ENCODE data around the gene ACP4.
A peak's percentile ranks its signal among the peaks of the same experiment; 100 is the strongest.
"Not testable (repeated sequence)": the region's sequence is repeated elsewhere in the genome, so short reads cannot be mapped to it uniquely, and the experiment has no call there.

ACP4 gene

DNA sequence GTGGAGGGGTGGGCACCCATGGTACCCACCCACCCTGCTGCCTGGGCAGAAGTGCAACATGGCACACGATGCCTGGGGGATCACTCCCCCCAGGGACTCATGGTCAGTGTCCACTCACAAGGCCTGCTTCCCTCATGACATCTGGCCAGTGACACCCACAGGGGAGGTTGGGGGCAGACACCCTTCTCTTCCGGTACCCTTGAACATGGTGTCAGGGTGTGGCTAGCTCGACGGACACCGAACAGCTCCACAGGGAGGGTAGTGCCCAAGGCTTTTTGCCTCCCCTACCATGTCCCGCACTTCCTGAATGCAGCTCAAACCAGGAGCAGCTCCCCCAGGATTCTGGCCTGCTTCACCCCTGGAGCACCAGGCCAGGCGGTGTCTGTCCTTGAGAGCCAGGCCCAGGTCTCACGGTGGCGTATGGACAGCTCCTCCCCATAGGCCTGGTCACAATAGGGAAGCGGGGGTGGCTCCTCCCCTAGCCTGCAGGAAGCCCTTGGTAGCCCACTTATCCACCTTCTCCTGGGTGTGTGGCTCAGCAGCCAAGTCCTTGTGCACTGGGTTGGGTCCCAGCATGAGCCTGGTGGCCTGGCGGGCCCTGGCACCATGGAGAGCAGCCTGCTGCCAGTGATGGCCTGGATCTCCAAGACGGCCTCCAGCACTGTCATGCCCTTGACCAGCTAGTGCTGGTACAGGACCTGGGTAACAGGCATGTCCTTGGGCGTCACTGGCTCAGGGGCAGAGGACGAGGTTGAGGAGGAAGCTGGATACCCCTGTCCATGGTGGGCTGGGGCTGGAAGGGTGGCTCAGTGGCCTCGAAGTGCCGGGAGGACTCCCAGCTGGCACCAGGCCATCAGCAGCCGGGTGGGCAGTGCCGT is 7.8 kb downstream of the ACP4 start:
- DNase-seq = no peak

DNA sequence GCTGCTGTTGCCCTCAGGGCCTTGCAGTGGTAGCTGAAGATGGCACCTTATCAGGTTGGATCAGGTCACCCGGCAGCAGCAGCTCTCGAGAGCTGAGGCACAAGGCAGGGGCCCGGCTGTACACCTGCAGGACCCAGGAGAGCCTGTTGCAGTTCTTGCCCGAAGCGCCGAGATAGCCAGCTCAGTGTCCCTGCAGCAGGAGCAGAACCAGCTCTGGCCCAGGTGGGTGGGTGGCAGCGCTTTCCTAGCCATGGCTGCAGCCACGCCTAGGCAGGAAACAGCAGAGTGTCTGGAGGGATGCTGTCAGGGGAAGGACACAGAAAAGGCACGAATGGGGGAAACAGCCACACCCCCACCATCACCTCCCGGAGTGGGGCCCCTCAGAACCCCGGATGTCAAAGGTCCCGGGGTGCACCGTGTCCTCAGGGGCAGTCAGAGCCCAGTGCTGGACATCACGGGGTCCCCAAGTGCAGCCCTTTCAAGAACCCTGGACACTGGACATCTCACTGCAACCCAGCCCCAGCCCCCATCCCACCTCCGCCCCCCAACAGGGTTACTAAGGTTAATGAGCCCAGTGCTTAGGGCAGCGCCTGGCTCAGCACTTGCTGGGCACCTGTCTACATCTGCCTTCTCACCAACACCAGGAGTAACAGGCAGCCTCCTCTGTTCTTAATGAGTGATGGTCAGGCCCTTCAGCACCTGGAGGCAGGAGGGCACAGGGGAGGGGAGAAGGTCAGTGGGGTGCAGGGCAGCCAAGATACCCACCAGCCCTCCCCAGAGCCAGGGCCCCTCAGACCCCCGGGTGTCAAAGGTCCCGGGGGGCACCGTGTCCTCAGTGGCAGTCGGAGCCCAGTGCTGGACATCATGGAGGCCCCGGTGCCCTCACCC is 8.7 kb downstream of the ACP4 start:
- DNase-seq = no peak

DNA sequence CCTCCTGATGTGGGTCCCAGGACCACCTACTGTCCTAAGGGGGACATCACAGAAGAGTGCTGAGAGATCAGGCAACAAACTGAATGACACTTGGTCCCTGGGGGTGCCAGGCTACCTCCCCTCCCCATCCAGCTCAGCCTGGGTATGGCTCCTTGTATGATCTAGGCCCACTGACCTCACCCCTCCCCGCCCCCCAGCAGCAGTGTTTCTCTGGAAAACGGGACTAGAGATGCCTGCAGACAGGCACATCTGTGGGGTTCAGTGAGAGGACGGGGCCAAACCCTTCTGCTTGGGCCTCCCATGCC is 9.3 kb downstream of the ACP4 start:
- no peak for DNase-seq

DNA sequence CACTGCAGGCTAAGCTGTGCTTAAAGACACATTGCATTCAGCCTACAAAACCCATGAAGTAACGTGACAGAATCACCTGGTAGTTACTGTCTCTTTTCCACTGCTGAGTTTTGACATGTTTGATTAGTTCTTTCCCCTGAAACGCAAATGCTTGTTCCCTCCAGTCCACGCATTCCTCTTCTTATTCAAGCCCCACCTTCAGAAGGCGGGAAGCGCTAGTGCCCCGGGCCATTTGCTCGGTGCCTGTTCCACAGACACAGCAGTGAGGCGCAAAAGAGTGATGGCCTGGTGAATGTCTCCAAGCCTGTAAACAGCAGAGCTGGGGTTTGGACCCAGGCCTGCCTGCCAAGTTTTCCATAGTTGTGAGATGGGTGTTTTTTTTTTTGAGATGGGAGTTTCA is 10.9 kb downstream of the ACP4 start:
- DNase-seq = no peak

DNA sequence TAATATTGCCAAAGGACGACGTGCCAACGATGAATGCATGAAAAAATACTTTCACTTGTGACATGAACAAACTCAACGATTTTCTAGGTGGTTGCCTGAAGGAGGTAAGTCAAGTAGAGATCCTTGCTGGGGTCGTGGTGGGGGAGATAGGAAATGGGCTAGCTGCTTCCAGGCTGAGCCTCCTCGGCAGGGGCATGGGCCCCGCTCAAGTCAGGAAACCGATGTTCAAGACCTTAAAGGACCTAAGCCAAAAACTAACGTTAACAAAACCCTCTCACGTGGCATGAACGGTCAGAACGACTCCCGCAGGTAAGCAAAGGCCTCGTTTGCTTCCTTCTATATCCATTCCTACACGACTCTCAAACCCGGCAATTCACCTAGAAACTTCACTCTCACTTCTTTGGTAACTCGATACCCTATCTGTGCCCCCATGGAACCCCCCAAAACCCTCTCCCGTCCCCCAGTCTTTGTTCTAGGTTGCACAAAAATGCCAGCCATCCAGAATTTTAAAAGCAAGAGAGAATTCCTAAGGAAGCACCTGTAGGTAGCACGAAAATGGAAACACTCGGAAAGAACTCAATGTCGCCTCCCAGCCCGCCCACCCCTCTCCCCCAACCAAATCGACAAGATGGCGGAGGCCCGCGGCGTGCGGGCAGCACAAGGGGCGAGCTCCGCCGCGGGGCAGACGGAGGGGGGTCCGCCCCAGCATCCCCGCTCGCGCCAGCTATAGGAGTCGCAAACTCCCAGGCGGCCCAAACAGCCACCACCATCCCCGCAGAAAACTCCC is 13.6 kb downstream of the ACP4 start:
- no peak for DNase-seq

DNA sequence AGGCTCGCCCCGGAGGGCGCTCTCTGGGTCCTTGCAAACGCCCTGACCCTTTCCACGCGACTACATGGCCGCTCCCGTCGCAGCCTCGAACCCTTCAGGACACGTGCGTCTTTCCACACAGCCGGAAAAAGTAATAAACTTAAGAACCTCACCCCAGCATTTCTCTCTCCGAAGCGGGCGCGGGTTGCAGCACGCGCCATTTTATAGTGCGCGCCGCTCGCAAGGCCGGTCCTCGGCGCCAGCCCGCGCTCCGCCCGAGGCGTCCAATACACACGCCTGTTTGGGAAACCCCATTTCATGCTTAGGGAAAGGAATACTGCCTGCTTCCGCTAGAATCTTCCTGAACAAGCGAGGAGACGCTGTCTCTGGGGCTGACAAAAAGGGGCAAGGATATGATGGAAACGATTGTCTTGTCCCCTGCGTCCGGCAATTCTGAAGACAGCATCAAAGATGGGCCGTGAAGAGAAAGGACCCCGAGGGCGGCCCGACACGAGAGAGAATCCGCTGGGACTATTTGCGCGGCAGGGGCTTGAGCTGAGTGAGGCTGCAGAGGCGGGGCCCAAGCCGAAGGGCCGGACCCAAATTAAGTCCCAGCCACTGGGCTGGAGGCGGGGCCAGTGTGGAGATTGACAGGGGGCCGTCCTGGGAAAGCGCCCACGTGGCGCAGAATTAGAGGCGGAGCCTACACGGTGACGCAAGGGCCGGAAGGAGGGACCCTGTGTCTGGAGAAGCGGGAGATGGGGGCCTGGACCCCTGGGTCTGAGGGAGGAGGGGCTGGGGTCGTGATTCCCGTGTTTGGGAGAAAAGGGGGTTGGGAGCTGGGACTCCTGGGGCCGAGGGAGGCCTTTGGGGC is 14.4 kb downstream of the ACP4 start:
- peak; percentile 100 for DNase-seq

DNA sequence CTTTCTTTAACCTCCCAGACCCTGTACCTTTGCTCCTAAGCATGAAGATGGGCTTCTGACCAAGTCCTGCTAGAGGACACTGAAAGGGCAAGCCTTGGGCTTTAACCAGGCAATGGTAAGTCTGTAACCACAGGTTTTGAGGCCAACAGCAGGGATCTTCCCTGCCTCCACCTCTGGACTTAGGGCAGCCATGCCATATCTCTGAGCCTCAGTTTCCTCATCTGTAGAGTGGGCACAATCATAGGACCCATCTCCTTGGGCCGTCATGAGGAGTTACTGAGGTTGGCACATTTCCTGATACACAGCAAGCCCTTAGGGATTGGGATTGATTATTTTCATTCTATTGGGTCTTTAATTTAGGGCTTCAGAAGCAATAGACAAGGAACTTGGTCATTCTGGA is 18.6 kb downstream of the ACP4 start:
- no peak for DNase-seq

DNA sequence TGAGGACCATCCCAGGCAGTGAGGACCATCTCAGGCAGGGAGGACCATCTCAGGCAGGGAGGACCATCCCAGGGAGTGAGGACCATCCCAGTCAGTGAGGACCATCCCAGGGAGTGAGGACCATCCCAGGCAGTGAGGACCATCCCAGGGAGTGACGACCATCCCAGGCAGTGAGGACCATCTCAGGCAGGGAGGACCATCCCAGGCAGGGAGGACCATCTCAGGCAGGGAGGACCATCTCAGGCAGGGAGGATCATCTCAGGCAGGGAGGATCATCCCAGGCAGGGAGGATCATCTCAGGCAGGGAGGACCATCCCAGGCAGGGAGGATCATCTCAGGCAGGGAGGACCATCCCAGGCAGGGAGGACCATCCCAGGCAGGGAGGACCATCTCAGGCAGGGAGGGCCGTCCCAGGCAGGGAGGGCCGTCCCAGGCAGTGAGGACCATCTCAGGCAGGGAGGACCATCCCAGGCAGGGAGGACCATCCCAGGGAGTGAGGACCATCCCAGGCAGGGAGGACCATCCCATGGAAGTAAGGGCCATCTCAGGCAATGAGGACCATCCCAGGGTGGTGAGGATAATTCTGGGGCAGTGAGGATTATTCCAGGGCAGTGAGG is 21.5 kb downstream of the ACP4 start:
- DNase-seq = not testable (repeated sequence)

DNA sequence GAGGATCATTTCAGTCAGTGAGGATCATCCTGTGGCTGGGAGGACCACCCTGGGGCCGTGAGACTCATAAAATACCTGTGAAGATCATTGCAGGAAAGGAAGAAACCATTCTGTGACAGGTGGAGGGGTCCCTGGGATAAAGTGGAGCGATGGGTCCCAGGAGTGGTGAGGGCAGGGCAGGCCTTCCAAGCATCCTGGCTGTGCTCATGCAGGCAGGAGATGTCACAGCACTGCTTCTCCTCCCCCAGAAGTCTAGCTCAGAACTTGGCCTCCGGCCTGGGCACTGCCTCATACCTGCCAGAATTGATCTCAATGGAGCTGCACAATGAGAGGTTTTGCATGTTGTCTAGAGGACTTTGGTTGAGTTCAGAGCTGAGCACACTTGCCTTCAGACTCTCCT is 22.3 kb downstream of the ACP4 start:
- no peak for DNase-seq

DNA sequence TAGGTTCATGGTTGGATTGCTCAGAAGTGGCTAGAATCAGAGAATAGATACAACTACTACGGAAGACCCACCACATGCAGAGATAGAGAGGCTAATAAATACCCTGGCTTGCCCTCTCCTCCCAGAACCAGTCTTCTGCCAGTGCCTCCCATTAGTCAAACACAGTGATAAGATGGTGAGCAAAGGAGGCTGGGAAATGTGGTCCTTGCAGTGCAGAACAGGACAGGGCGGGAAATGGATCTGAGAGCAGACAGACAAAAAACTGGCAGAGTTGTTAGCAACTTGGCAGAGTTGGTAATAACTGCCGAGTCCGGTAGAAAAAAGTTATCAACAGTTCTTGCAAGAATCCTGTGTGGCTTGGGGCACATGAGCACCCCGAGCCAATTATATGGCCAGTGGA is 24.7 kb downstream of the ACP4 start:
- DNase-seq = no peak

DNA sequence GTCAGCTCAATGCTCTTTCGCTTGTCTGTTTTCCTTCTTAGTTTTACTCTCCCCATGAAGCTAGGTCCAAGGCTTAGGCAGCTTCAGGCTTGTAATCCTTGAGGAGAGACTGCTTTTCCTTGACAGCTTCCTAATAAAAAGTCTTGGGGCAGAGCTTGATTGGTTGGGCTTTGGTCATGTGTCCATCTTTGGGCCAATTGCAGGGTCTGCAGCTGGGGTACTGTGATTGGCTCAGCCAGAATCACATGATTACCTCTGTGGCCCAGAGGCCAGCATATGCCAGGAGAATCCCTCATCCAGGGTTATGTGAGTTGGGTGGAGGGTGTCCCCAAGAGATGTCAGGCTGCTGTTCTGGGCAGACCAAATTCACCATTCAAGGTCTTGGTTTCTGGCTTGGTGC is 25.2 kb downstream of the ACP4 start:
- no peak for DNase-seq

DNA sequence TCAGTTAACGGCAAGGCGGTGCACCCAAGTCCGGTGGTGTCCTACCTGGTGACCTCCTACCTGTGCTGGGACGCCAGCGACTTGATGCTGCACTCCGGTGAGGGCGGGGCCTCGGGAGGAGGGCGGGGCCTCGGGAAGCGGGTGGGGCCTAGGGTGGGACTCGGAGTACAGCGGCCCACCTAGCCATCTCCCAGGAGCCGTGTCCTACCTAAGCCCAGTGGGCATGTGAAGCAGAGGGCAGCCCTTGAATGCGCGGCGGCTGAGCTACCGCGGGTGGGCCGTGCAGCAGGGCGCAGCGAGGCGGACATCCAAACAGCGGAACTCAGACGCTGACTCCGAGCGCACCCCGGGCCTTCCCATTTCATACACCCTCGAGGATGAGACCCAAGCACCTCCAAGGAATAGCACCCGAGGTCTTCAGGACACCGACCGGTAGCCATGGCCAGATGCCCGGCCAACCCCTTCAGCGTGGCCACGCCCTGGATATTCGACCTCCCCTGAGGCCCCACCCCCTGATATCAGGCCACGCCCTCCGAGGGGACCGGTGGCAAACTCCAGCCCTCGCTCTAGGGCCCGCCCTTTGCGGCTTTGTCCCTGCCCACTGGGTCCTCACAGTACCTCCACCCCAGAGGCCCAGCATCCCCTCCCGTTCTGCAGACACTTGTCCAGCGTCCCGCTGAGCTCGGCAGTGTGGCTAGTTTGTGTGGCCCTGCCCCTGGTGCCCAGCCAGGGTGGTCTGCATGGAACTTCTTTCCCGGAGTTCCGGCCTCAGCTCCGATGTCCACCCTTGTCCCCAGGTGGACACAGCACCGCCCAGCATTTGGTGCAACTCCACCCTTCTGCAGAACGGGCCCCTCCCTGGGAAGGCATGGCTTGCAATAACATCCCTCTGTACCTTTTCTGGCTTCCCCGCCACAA is 28.0 kb downstream of the ACP4 start:
- DNase-seq = peak; percentile 86

DNA sequence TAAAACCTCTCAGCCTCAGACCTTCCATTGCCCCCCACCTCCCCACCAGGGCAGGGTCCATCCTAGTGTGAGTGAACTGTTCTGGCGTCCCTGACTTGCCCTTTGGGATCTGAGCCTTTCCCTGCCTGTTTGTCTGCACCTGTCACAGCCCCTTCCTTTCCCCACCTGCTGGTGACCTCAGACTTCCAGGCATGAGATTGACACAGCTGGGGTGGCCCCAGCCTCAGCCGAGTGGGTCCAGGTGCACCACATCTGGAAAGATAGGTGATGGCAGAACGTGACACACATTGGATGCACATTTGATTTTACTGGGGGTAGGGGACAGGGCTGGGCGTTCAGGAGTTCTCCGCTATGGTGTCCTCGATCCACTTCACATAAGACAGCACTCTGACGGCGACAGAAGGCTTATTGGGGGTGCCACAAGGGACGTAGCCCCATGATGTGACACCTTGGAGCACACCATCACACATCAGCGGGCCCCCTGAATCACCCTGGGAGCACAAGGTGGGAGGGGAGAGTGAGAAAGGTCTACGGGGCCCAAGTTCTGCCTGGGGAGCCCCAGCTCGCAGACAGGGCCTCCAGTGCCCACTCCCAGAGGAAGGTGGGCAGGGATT is 28.8 kb downstream of the ACP4 start:
- DNase-seq = no peak

DNA sequence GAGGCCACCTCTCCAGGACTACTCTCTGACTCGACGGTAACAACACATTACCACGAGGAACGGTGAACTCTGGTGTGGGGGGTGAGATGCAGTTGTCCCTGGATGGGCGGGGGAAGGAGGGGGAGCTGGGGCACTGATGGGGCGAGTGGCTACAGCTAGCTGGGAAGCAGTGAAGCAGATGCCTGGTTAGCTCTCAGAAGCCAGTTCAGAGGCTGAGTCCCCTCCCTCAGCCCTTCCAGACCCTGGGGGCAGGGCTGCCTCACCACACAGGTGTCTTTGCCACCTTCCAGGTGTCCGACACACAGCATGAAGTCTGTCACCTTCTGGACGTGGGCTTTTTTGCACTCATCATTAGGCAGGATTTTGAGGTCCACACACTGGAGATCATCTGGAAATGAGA is 29.4 kb downstream of the ACP4 start:
- no peak for DNase-seq

DNA sequence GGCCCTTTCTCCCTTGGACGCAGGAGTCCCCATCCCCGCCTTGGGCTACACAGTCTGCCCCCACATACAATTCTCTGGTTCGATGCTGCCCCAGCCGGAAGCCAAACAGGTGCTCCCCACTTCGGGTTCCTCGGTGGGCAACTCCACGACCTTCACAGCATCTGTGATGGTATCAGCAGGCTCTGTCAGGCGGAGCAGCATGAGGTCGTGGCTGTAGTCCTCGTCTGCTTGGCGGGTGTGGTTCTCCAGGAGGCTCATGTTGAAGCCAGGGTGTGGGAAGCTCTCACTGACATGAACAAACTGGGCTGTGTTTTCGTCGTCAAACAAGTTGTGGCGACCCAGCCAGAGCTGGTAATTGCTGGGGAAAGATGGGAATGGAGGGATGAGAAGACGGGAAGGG is 29.9 kb downstream of the ACP4 start:
- no peak for DNase-seq

DNA sequence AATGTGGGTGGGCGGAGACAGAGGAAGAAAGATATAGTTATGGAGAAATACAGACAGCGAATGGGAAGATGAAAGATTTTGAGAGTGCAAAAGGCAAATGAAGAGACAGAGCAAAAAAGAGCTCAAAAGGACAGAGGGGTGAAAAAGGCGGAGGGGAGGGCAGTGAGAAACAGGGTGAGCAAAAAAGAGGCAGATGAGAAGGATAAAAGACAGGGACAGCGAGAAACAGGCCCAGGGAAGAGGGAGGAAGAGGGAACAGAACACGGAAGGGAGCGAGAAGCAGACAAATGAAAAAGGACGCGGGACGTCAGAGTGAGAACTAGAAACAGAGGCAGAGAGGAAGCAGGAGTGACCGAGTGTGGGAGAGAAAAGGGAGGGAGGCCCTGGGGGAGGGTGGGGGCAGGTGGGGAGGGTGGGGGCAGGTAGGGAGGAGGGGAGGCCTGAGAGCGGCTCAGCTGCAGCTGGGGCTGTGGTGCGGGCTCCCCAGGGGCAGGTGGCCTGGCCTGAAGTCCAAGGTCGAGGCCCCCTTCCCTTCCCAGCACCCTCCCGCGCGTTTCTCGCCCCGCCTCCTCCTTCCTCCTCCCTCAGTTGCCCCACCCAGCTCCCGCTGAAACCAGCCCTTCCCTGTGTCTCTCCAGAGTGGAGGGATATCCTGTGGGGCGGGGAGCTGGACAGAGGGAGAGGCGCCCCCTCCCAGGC is 30.5 kb downstream of the ACP4 start:
- no peak for DNase-seq

DNA sequence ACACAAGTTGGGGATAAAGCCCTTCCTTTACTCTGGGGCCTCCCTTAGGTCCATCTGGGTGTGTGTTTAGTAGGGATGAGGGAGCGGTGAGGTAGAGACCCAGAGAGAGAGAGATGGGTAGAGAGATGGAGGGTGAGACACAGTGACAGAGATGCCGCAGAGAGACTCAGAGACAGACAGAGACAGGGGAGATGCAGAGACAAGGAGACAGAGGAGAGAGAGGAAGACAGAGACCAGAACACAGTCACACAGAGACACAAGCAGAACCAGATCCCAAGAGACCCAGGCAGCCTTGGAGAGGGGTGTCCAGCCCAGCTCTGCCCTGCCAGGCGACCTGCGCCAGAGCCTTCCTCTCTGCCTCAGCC is 31.0 kb downstream of the ACP4 start:
- DNase-seq = no peak

DNA sequence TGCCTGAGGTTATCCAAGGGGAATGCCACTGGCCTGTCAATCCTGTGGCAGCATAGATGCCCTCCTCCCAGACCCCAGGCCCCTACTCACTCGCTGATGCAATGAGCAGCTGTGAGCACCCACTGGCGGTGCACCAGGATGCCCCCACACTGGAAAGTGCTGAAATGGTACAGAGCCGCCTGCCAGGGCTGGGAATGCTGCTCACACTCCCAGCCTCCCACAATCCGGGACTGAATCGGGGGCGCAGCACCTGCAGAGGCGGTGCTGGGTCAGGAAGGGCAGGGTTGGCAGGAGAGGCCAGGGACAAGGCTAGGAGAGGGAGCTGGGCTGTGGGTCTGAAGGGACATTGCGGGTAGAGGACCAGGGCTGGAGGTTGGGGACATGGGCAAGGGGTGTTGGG is 31.4 kb downstream of the ACP4 start:
- DNase-seq = no peak

DNA sequence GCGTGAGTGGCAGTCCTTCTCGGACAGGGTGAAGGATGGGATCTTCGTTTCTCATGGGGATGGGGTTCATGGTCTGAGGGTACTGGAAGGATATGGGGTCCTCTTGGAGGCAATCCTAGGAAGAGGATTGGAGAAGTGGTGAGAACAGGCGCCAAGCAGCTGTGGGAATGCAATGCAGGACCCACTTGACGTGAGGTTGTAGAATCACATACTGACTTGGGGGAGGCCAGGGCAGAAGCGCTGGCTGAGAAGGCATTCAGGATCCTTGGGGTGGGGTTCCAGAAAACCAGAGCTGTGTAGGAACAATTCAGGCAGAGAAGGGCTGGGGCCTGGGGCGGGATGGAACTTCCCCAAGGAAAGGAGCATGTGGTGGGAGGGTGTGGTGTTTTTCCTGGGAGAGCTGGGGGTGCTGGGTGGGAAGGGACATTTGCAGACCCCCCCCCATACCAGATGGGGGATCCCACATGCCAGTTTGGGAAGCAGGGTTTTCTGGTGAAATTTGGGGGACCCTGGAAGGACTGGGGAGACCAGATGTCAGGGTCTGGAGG is 32.5 kb downstream of the ACP4 start:
- DNase-seq = no peak
